Measurements from ENCODE around the gene ATP5PD.
"Not testable (repeated sequence)": the region's sequence is repeated elsewhere in the genome, so short reads cannot be mapped to it uniquely, and the experiment has no call there.

ATP5PD gene

DNA sequence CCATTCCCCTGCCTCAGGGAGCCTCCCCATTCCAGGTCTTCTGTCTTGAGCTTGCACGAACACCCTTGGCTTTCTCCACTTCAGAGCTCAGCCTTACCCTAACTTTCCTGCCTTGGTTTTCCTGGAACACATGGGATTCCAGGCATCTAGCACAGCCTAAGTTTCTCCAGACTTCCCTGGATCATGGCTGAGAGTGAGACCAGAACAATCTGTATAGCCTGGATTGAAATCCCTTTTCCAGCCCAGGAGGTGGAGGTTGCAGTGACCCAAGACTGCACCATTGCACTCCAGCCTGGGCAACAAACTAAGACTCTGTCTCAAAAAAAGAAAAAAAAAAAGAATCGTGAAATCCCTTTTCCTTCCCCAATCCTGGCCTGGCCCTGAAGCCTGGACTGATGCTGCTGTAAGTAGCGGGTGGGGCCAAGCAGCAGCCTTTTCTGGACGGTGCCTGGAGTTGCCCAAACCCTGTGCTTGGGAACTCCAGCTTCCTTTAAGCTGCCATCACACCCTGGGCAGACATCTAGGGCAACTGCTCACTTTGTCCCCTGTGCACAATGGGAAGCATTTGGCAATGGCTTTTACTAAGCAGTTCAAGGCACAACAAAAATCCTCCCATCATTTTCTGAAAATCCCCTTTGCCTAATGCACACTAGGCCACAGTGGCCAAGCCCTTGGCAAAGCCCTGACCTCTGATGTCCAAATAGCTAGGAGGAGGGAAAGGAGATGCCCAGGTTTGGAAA, 29.0 kb upstream of the ATP5PD start:
- no peak overlapping the region for H3K9ac ChIP-seq (ENCODE audit: low read length in 2 of 2)
- no peaks in the 10 kb centered on the region for H3K9me3 ChIP-seq (ENCODE audit: control insufficient read depth in 2 of 2, low read length in 2 of 2)
- no peaks in the 10 kb centered on the region for H3K36me3 ChIP-seq (ENCODE audit: control insufficient read depth in 2 of 2, insufficient read depth in 2 of 2, low read length in 2 of 2)
- H3K27ac ChIP-seq (ENCODE audit: low read length), result no peak overlapping the region
- no peaks in the 10 kb centered on the region for H3K27me3 ChIP-seq (ENCODE audit: control insufficient read depth in 1 of 2, insufficient read depth in 2 of 2, low read length in 2 of 2)
- no peak overlapping the region for H3K4me3 ChIP-seq (ENCODE audit: low read length in 2 of 2)
- H3K4me1 ChIP-seq (ENCODE audit: control insufficient read depth, insufficient read depth, low read length), result peaks cover 19% of the 10 kb centered on the region

DNA sequence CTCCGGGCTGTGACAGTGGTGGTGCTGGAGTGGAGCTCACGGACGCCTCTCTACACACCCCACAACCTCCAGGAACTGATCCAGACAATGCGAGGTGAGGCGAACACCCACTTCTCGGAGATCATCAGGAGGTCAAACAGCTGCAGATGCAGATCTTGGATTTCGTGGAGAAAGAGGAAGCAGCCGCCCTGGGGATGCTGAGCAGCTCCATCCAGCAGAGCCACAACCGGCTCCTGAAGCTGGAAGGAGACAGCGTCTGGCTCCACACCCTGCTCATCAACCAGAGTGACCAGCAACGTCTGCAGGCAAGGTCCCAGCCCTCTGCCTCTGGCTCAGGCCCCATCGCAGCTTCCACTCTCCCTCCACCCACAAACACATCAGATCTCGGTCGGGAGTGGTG, 27.8 kb upstream of the ATP5PD start:
- Histone ChIP-seq H3K27ac (ENCODE audit: low read length) (no peak overlapping the region), H3K36me3 (ENCODE audit: control insufficient read depth in 2 of 2, insufficient read depth in 2 of 2, low read length in 2 of 2) (no peaks in the 10 kb centered on the region), H3K27me3 (ENCODE audit: control insufficient read depth in 1 of 2, insufficient read depth in 2 of 2, low read length in 2 of 2) (no peaks in the 10 kb centered on the region), H3K4me3 (ENCODE audit: low read length in 2 of 2) (no peak overlapping the region), H3K9me3 (ENCODE audit: control insufficient read depth in 2 of 2, low read length in 2 of 2) (no peaks in the 10 kb centered on the region), H3K9ac (ENCODE audit: low read length in 2 of 2) (no peak overlapping the region), H3K4me1 (ENCODE audit: control insufficient read depth, insufficient read depth, low read length) (peaks cover 19% of the 10 kb centered on the region)

DNA sequence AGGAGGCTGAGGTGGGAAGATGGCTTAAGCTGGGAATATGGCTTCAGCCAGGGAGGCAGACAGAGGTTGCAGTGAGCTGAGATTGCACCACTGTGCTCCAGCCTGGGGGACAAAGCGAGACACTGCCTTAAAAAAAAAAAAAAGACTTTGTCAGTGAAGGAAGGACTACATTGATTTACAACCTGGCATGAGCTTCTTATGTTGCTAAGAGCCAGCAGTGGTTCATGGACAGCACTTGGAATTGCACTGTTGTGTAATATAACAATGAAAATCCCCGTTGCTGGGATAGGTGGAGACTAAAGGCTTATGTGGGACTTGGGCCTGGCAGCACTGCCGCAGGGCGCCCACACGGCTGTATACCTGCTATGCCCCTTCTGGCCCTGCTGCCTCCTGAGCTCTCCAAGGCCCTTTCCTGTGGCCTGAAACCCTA, 26.9 kb upstream of the ATP5PD start:
- H3K9me3 ChIP-seq (ENCODE audit: control insufficient read depth in 2 of 2, low read length in 2 of 2), result no peaks in the 10 kb centered on the region
- H3K27me3 ChIP-seq (ENCODE audit: control insufficient read depth in 1 of 2, insufficient read depth in 2 of 2, low read length in 2 of 2), result no peaks in the 10 kb centered on the region
- H3K36me3 ChIP-seq (ENCODE audit: control insufficient read depth in 2 of 2, insufficient read depth in 2 of 2, low read length in 2 of 2), result no peaks in the 10 kb centered on the region
- H3K4me3 ChIP-seq (ENCODE audit: low read length in 2 of 2), result no peak overlapping the region
- H3K27ac ChIP-seq (ENCODE audit: low read length), result no peak overlapping the region
- no peak overlapping the region for H3K9ac ChIP-seq (ENCODE audit: low read length in 2 of 2)
- peaks cover 16% of the 10 kb centered on the region for H3K4me1 ChIP-seq (ENCODE audit: control insufficient read depth, insufficient read depth, low read length)

DNA sequence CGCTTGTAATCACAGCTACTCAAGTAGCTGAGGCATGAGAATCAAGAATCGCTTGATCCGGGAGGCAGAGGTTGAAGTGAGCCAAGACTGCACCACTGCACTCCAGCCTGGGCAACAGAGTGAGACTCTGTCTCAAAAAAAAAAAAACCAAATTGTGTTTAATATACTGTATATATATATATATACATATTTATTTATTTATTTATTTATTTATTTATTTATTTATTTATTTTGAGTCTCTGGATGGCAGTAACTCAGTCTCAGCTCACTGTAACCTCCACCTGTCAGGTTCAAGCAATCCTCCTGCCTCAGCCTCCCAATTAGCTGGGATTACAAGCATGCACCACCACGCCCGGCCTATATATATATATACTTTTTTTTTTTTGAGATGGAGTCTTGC, 26.1 kb upstream of the ATP5PD start:
- H3K9ac ChIP-seq (ENCODE audit: low read length in 2 of 2); H3K27me3 ChIP-seq (ENCODE audit: control insufficient read depth in 1 of 2, insufficient read depth in 2 of 2, low read length in 2 of 2); H3K4me3 ChIP-seq (ENCODE audit: low read length in 2 of 2); H3K27ac ChIP-seq (ENCODE audit: low read length); H3K36me3 ChIP-seq (ENCODE audit: control insufficient read depth in 2 of 2, insufficient read depth in 2 of 2, low read length in 2 of 2); H3K9me3 ChIP-seq (ENCODE audit: control insufficient read depth in 2 of 2, low read length in 2 of 2): not testable (repeated sequence)
- peaks cover 11% of the 10 kb centered on the region for H3K4me1 ChIP-seq (ENCODE audit: control insufficient read depth, insufficient read depth, low read length)

DNA sequence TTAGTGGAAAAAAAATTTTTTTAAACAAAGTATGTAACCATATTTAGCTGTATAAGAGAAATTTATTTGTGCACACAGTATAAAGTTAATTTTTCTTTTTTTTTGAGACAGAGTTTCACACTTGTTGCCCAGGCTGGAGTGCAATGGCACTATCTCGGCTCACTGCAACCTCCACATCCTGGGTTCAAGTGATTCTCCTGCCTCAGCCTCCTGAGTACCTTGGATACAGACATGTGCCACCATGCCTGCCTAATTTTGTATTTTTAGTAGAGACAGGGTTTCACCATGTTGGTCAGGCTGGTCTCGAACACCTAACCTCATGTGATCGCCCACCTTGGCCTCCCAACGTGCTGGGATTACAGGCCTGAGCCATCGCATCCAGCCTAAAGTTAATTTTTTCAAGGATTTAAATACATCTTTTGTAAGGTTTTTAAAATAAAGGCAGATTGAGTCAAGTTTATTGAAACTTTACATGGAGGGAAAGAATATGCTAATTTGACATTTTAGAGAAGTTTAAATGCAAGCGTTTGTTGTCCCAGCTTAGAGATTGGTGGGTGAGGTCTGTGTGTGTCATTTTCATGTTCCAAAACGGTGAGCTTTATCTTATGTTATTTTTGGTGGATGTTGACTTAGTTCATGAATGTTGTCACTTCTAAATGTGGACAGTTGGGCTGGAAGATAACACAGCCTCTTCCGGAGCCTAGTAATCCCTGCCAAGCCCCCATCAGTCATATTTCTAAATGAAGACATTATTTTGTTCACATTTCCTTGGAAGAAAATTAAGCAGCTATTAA, 24.9 kb upstream of the ATP5PD start:
- H3K9me3 ChIP-seq (ENCODE audit: control insufficient read depth in 2 of 2, low read length in 2 of 2); H3K27ac ChIP-seq (ENCODE audit: low read length); H3K27me3 ChIP-seq (ENCODE audit: control insufficient read depth in 1 of 2, insufficient read depth in 2 of 2, low read length in 2 of 2); H3K9ac ChIP-seq (ENCODE audit: low read length in 2 of 2); H3K4me1 ChIP-seq (ENCODE audit: control insufficient read depth, insufficient read depth, low read length); H3K4me3 ChIP-seq (ENCODE audit: low read length in 2 of 2); H3K36me3 ChIP-seq (ENCODE audit: control insufficient read depth in 2 of 2, insufficient read depth in 2 of 2, low read length in 2 of 2): not testable (repeated sequence)

DNA sequence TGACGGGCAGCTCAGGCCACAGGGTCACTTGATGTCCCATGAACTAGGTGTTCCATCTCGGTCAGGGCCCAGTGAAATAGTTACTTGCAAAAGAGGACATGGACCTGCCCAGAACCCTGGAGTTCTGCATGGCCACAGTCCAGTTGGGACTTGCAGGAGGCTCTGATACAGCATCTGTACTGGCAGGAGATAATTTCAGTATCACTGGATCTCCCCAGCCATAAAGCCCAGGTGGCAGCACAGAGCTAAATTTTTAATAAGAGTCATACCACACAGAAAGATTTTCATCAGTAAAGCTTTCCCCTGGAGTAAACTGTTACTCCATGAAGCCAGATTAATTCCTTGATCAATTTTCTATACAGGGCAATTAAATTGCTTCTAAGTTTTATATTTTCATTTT, 23.0 kb upstream of the ATP5PD start:
- Histone ChIP-seq H3K9me3 (ENCODE audit: control insufficient read depth in 2 of 2, low read length in 2 of 2) (no peaks in the 10 kb centered on the region), H3K27me3 (ENCODE audit: control insufficient read depth in 1 of 2, insufficient read depth in 2 of 2, low read length in 2 of 2) (no peaks in the 10 kb centered on the region), H3K4me1 (ENCODE audit: control insufficient read depth, insufficient read depth, low read length) (no peaks in the 10 kb centered on the region), H3K9ac (ENCODE audit: low read length in 2 of 2) (no peak overlapping the region), H3K27ac (ENCODE audit: low read length) (no peak overlapping the region), H3K36me3 (ENCODE audit: control insufficient read depth in 2 of 2, insufficient read depth in 2 of 2, low read length in 2 of 2) (peaks cover under 1 to 3% of the 10 kb centered on the region in 2 donors), H3K4me3 (ENCODE audit: low read length in 2 of 2) (no peak overlapping the region)

DNA sequence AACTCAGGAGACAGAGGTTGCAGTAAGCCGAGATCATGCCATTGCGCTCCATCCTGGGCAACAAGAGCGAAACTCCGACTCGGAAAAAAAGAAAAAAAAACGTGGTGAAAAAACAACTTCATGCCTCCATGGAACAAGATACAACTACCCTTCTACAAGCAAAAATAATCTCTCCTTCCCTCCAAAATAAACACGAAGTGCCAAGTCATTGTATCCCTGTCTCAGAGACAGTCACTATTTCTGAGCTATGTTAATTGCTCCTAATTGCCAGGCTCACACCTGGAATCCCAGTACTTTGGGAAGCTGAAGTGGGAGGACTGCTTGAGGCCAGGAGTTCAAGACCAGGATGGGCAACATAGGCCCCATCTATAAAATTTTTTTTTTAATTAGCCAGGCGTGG, 22.0 kb upstream of the ATP5PD start:
- Histone ChIP-seq H3K9me3 (ENCODE audit: control insufficient read depth in 2 of 2, low read length in 2 of 2) (no peaks in the 10 kb centered on the region), H3K4me3 (ENCODE audit: low read length in 2 of 2) (no peak overlapping the region), H3K36me3 (ENCODE audit: control insufficient read depth in 2 of 2, insufficient read depth in 2 of 2, low read length in 2 of 2) (peaks cover 11% of the 10 kb centered on the region in 2 donors), H3K27ac (ENCODE audit: low read length) (no peak overlapping the region), H3K9ac (ENCODE audit: low read length in 2 of 2) (no peak overlapping the region), H3K27me3 (ENCODE audit: control insufficient read depth in 1 of 2, insufficient read depth in 2 of 2, low read length in 2 of 2) (no peaks in the 10 kb centered on the region), H3K4me1 (ENCODE audit: control insufficient read depth, insufficient read depth, low read length) (no peaks in the 10 kb centered on the region)

DNA sequence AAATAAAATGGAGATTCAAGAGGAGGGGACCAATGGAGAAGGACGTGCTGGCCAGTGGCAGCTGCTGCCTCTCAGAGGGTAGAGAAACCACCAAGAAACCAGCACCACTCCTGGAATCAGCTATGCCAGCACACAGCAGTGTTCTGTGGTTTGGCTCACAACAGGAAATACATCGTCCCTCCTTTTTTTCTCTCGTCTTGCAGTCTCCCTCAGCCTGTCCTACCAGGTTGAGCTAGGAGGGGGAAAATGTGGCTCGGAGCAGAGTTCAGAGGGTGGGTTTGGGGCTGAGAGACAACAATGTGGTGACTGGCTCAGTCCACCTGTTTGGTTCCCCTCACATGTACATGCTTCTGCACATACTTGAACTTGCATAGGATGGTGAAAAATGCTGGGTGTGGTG, 21.1 kb upstream of the ATP5PD start:
- peaks cover 20% of the 10 kb centered on the region in 2 donors for H3K36me3 ChIP-seq (ENCODE audit: control insufficient read depth in 2 of 2, insufficient read depth in 2 of 2, low read length in 2 of 2)
- no peak overlapping the region for H3K9ac ChIP-seq (ENCODE audit: low read length in 2 of 2)
- no peaks in the 10 kb centered on the region for H3K9me3 ChIP-seq (ENCODE audit: control insufficient read depth in 2 of 2, low read length in 2 of 2)
- H3K27ac ChIP-seq (ENCODE audit: low read length), result no peak overlapping the region
- H3K4me3 ChIP-seq (ENCODE audit: low read length in 2 of 2), result no peak overlapping the region
- H3K27me3 ChIP-seq (ENCODE audit: control insufficient read depth in 1 of 2, insufficient read depth in 2 of 2, low read length in 2 of 2), result no peaks in the 10 kb centered on the region
- no peaks in the 10 kb centered on the region for H3K4me1 ChIP-seq (ENCODE audit: control insufficient read depth, insufficient read depth, low read length)

DNA sequence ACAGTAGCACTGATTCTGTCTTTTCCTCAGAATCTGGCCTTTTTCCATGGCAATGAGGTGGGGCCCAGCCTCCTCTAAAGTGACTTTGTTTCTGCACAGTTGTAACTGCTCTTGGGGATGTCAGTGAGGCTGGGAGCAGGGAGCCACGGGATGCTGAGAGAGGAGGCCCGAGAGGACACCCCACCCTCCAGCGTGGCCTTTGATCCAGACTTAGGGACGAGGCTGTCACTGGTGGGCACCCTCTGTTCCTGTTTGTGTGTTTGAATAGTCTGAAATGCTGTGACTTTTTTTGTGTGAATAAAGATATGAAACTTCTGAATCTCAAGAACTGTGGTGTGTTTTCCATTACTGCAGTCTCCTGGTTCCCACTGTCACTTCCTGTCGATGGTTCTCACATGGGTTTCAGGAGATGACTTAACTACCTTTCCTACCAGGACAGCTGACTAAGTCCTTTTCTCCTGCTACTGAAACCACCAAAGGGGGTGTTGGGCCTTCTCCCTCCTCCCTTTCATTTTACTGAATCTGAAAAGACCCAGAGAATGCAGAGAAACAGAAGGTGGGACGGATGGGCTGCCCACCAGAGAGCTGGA, 18.9 kb upstream of the ATP5PD start:
- H3K9me3 ChIP-seq (ENCODE audit: control insufficient read depth in 2 of 2, low read length in 2 of 2), result no peaks in the 10 kb centered on the region
- H3K36me3 ChIP-seq (ENCODE audit: control insufficient read depth in 2 of 2, insufficient read depth in 2 of 2, low read length in 2 of 2), result peaks cover 35 to 37% of the 10 kb centered on the region in 2 donors
- H3K27me3 ChIP-seq (ENCODE audit: control insufficient read depth in 1 of 2, insufficient read depth in 2 of 2, low read length in 2 of 2), result no peaks in the 10 kb centered on the region
- H3K9ac ChIP-seq (ENCODE audit: low read length in 2 of 2), result no peak overlapping the region
- H3K27ac ChIP-seq (ENCODE audit: low read length), result no peak overlapping the region
- H3K4me1 ChIP-seq (ENCODE audit: control insufficient read depth, insufficient read depth, low read length), result no peaks in the 10 kb centered on the region
- no peak overlapping the region for H3K4me3 ChIP-seq (ENCODE audit: low read length in 2 of 2)

DNA sequence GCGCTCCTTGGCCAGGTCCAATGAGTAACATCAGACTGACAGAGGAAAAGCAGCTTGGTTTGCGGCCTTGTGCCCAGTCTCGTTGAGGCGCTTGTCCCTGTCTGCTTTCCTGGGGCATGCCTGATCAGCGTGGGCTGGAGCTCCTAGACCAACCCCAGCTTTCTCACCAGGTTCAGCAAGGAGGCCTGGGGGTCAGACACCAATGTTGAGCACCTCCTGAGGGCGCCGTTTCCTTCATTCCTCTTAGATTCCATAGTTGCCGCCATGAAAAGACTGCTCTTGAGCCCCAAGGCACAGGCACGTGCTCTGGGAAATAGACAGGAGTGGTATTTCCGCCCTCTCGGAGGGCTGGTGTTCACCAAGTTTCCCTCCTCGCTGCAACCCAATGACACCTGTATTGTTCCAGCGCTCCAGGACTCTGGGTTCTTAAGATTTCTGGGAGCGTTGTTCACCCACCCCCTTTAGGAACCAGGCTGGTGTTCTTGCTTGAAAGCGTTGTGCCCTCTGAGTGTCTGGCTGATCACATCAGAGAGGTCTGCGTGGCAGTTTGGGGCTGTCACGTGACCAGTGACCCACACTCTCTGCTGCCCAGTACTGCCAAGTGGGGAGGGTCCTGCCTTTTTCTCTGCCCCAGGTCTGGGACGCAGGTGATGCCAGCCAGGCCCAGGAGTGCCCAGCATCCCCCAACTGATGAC, 18.2 kb upstream of the ATP5PD start:
- Histone ChIP-seq H3K4me1 (ENCODE audit: control insufficient read depth, insufficient read depth, low read length) (no peaks in the 10 kb centered on the region), H3K9ac (ENCODE audit: low read length in 2 of 2) (no peak overlapping the region), H3K27ac (ENCODE audit: low read length) (no peak overlapping the region), H3K36me3 (ENCODE audit: control insufficient read depth in 2 of 2, insufficient read depth in 2 of 2, low read length in 2 of 2) (peaks cover 37% of the 10 kb centered on the region in 2 donors), H3K27me3 (ENCODE audit: control insufficient read depth in 1 of 2, insufficient read depth in 2 of 2, low read length in 2 of 2) (no peaks in the 10 kb centered on the region), H3K4me3 (ENCODE audit: low read length in 2 of 2) (no peak overlapping the region), H3K9me3 (ENCODE audit: control insufficient read depth in 2 of 2, low read length in 2 of 2) (no peaks in the 10 kb centered on the region)
